Effector CD4-positive, alpha-beta T cell (primary cell): Measurements from ENCODE around the gene ADCY3.

Experiments
- DNase-seq: peaks from one replicate; pipeline ENCODE4 v3.0.0-alpha.2; 2020

Gene ADCY3

DNA sequence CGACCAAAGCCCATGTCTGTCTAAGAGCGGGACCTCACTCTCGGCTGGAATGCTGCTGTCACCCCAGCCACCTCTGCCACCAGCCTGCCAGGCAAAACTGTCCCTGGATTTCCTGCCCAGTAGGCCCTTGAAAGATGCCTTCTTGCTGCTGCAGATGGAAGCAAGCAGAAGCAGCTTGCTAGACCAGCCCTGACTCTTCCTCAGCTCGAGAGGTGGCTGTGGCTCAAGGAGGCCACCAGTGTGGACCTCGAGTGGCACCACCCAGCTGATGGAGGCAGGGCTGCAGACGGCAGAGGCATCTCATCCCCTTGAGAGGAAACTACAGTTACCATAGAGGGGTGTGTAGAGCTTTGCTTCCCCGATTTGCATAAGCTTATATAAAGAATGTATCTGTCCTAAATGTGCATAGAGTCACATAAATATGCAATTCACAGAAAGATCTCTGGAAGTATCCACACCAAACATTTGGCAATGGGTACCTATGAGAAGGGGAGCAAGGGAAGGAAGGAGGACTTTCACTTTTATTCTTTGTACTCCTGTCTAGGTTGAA, 20.6 kb downstream of the ADCY3 start:
- DNase-seq = no peak

DNA sequence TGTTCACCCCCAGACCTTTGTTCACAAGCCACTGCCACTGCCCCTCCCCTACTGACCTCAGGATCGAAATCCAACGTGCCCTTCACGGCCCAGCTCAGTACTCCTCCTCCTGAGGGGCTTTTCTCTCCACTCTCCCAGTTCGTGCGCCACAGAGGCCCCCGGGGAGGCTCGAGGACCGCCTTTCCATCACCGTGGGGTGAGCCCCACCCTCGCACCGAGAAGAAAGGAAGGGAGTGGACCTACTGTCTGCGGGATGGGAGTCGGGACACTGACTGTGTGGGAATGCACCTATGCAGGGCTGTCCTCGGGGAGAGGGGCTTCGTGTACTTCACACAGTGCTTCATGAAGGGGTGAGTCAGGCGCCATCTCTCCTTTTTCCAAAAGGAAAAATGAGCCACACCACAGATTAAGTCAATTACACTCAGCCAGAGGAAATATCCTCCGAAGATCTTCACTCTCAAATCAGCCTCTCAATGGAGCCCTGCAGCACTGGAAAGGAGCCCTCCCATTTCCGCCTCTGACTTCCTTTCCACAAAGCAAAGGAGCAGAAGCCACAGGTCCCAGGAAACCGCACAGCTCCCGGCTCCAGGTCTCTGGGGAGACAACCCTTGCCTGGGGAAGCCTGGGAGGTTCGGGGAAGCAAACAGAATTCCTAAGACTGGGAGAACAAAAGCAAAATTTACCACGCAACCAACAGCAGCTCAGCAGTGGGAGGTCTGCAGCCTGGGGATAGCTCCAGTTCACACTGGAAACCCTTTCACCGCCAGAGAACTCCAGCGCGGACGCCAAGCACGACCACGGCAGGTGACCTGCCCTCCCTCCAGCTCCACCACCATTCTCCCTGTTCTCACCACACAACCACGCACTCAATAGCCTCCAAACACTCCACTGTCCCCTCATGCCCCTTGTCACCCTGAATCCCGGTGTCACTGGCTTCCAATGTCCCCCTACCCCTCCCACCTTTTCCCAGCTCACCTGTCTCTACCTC, 21.6 kb downstream of the ADCY3 start:
- no peak for DNase-seq

GRCh38 chr2:24894750-24895149, 25.3 kb downstream of the ADCY3 start:
- no peak for DNase-seq

DNA sequence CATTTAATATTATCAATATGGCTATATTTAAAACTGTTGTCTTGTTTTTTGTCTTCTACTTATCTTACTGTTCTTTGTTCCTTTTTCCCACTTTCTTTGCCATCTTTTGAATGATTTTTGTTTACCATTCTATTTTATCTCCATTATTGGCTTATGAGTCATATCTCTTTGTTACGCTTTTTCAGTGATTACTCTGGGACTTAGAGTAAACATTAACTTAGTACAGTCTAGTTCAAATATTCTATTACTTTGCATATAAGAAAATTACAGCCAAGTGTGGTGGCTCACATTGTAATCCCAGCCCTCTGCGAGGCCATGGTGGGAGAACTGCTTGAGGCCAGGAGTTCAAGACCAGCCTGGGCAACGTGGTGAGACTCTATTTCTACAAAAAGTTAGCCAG, 26.1 kb downstream of the ADCY3 start:
- DNase-seq = no peak

- DNase-seq = no peak
Observed at GRCh38 chr2:24892928-24893327, 27.1 kb downstream of the ADCY3 start.

GRCh38 chr2:24891201-24891600, 28.8 kb downstream of the ADCY3 start:
- no peak for DNase-seq

DNA sequence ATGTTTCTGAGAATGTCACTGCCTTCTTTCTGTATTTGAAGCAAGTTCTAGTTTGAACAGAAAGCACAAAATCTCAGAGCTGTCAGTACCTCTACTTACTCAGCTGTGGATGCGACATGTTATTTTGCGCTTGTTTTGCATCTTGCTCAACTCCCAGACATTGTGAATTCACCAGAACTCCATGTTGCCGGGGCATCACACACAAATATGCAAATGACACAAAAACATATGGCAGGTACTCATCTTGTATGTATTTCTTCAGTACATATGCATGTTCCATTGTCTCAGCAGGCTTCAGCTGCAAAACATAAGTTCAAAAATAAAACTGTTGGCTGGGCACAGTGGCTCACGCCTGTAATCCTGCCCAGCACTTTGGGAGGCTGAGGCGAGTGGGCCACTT, 30.8 kb downstream of the ADCY3 start:
- DNase-seq = no peak

- DNase-seq = no peak
Observed at GRCh38 chr2:24888177-24888576, 31.9 kb downstream of the ADCY3 start.

DNA sequence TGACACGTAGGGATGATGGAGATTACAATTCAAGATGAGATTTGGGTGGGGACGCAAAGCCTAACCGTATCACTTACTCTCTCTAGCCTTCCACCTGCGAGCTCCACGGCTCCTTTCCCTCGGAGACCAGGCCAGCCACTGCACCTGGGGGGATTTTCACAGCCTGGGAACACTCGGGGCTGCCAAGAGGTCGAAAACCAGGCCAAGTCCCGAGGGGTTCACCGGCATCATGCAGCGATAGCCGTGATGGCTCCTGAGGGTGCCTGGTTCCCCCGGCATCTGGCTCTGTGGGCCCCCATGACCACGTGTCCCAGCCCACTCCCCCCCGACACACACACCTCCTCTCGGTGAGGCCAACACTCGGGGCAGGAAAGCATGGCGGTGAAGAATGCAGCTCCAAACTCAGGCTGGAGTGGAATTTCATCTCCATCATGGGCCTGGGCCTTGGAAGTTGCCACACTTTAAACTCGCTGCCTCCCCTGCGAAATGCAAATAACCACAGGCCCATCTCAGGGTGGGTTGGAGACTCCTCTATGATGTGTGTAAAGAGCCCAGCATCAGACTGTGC, 32.6 kb downstream of the ADCY3 start:
- no peak for DNase-seq

GRCh38 chr2:24886691-24887304, 33.2 kb downstream of the ADCY3 start:
- no peak for DNase-seq

GRCh38 chr2:24886126-24886501, 33.9 kb downstream of the ADCY3 start:
- no peak for DNase-seq

GRCh38 chr2:24885221-24886125, 34.6 kb downstream of the ADCY3 start:
- DNase-seq = no peak

GRCh38 chr2:24883946-24884345, 36.1 kb downstream of the ADCY3 start:
- no peak for DNase-seq

DNA sequence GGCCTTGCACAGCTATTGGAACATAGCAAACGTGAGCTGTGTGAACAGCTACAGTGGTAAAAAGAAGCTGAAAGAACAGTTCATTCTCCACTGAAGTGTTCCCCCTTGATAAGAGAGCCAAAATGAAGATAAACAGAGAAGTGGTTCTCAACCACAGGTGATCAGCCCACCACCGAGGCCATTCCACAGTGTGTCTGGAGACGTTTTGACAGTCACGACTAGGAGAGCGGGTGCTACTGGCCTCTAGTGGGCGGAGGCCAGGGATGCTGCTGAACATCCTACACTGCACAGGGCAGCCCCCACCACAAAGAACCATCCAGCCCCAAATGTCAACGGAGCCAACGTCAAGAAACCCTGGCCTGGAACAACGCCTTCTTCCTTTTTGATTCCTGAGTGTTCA, 38.4 kb downstream of the ADCY3 start:
- no peak for DNase-seq

- DNase-seq = no peak
Observed at GRCh38 chr2:24881158-24881557, 38.9 kb downstream of the ADCY3 start.

GRCh38 chr2:24878341-24878740, 41.7 kb downstream of the ADCY3 start:
- no peak for DNase-seq

- no peak for DNase-seq
Observed at GRCh38 chr2:24877646-24878045, 42.4 kb downstream of the ADCY3 start.

DNA sequence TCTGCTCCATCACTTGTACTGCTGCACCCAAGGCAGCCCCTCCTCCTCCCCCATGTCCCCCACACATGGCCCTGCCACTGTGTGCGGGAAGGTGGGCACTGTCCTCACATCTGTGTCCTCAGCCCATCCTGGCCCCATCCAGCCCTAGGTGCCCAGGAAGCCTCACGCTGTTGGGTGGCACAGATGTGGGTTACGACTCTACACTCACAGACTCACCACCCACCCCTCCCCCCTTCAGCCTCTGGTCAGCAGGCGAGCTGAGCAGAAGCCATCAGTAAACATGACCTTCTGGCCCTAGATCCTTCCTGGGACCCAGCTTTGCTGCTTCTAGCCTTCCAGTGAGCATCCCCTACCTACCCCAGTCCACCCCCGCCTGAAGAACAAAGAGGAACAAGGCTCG, 43.0 kb downstream of the ADCY3 start:
- DNase-seq = no peak

DNA sequence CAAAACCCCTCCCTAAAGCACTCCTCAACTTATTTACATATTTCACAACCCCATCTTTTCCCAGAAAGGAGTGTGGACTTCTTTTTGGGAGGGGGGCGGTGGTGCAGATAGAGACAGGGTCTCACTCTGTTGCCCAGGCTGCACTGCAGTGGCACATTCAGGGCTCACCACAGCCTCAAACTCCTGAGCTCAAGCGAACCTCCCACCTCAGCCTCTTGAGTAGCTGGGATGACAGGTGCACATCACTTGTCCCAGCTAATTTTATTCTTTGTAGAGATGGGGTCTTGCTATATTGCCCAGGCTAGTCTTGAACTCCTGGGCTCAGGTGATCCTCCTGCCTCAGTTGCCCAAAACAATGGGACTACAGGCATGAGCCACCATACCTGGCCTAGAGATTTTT, 44.1 kb downstream of the ADCY3 start:
- no peak for DNase-seq

DNA sequence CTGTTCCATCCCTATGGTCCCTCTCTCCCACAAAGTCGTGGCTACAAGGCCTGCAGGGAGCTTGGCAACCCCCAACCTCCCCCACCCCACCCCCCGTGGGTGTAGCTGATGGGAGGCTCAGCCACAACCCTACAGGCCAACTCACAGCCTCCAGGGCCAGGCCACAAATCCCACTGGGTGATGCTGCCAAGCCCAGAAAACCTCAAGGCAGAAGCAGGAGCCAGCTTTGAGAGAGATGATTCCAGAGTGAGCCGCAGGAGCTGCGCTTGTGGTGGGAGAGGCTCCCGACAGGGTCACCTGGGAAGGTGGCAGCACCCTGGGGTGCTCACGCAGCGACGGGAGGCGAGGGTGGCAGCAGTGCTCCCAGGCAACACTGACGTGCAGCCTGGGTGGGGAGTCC, 44.8 kb downstream of the ADCY3 start:
- DNase-seq = no peak

DNA sequence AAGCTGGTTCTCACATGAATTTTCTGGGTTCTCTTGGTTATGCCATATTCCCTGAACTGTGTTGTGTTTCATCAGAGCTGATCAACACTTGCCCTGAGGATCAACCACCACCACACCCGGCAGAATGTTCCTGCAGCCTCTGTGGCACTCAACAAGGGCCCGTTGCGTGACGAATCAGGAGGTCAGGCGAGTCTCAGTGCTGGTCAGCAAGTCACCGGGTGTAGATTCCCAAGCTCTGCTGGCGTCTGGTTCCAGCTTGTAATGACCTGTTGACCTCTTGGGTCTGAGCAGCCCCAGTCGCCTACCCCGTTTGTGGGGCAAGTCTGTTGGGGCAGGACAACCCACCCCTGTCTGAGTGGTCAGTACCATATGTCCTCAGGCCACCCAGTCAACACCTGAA, 46.0 kb downstream of the ADCY3 start:
- DNase-seq = no peak

GRCh38 chr2:24873619-24874018, 46.4 kb downstream of the ADCY3 start:
- DNase-seq = no peak
